Neuronal stem cell (in vitro differentiated cells): Measurements from ENCODE around the gene FAM9C.
A peak's percentile ranks its signal among the peaks of the same experiment; 100 is the strongest.

Experiments used
- DNase-seq: peaks from one replicate; pipeline ENCODE4 v3.0.0-alpha.2; 2013; ENCODE audit warnings: low spot score
- H2AFZ ChIP-seq: one replicate; pipeline ENCODE4 v1.6.1; 2013; ENCODE audit warnings: mild to moderate bottlenecking, low read length, inconsistent platforms
- H2AK5ac ChIP-seq: 2 replicates; pipeline ENCODE4 v1.6.1; 2013; ENCODE audit warnings: low read depth, mild to moderate bottlenecking, inconsistent platforms, low read length, moderate library complexity, mixed read lengths
- H2BK120ac ChIP-seq: 2 replicates; pipeline ENCODE4 v1.6.1; 2013; ENCODE audit warnings: low read depth, mild to moderate bottlenecking, inconsistent platforms, low read length, moderate library complexity, mixed read lengths
- H2BK12ac ChIP-seq: one replicate; pipeline ENCODE4 v1.6.1; 2013; ENCODE audit warnings: low read length, inconsistent platforms
- H2BK15ac ChIP-seq: 2 replicates; pipeline ENCODE4 v1.6.1; 2013; ENCODE audit warnings: mild to moderate bottlenecking, low read length, inconsistent platforms, mixed read lengths
- H2BK5ac ChIP-seq: one replicate; pipeline ENCODE4 v1.6.1; 2013; ENCODE audit warnings: inconsistent platforms, mild to moderate bottlenecking, low read length, moderate library complexity
- H3K14ac ChIP-seq: one replicate; pipeline ENCODE4 v1.6.1; 2013; ENCODE audit warnings: low read length, inconsistent platforms
- H3K18ac ChIP-seq: 2 replicates; pipeline ENCODE4 v1.6.1; 2013; ENCODE audit warnings: low read length, inconsistent platforms
- H3K23ac ChIP-seq: 2 replicates; pipeline ENCODE4 v1.6.1; 2013; ENCODE audit warnings: low read depth, mild to moderate bottlenecking, mixed read lengths, low read length, inconsistent platforms; ENCODE audit not compliant: poor library complexity
- H3K27ac ChIP-seq: replicated peaks from 3 replicates; pipeline ENCODE4 v1.5.1; 2013; ENCODE audit warnings: low read length, inconsistent platforms
- H3K27me3 ChIP-seq, 3 experiments: 2 replicates each; pipeline ENCODE4 v1.6.1; 2013; ENCODE audit warnings: low read length in 3 of 3, mild to moderate bottlenecking in 2 of 3, inconsistent platforms in 1 of 3, low read depth in 1 of 3, mixed read lengths in 1 of 3, moderate library complexity in 1 of 3; ENCODE audit not compliant: control insufficient read depth in 3 of 3, insufficient read depth in 3 of 3
- H3K36me3 ChIP-seq, 2 donors: replicated peaks in 1 of 2; 2 replicates each; pipeline ENCODE4 v1.6.1; 2013; ENCODE audit warnings: low read length in 2 of 2; ENCODE audit not compliant: control insufficient read depth in 2 of 2, insufficient read depth in 2 of 2
- H3K4ac ChIP-seq: 2 replicates; pipeline ENCODE4 v1.6.1; 2013; ENCODE audit warnings: inconsistent platforms, mild to moderate bottlenecking, low read length, moderate library complexity
- H3K4me1 ChIP-seq, 2 donors: 1 replicate in 1 of 2; 2 replicates in 1 of 2; pipeline ENCODE4 v1.6.1; 2013; ENCODE audit warnings: low read length in 2 of 2, low read depth in 1 of 2; ENCODE audit not compliant: control insufficient read depth in 2 of 2, insufficient read depth in 1 of 2
- H3K4me2 ChIP-seq: one replicate; pipeline ENCODE4 v1.6.1; 2013; ENCODE audit warnings: mild to moderate bottlenecking, low read length, inconsistent platforms; ENCODE audit not compliant: insufficient read depth, poor library complexity, severe bottlenecking
- H3K4me3 ChIP-seq, 2 donors: 2 replicates each; pipeline ENCODE4 v1.5.1; 2013; ENCODE audit warnings: low read length in 2 of 2, mild to moderate bottlenecking in 2 of 2, inconsistent platforms in 1 of 2, moderate library complexity in 1 of 2
- H3K79me1 ChIP-seq: one replicate; pipeline ENCODE4 v1.6.1; 2013; ENCODE audit warnings: low read depth, mild to moderate bottlenecking, inconsistent platforms, low read length, moderate library complexity
- H3K9ac ChIP-seq: one replicate; pipeline ENCODE4 v1.6.1; 2013; ENCODE audit warnings: mild to moderate bottlenecking, low read depth, low read length, inconsistent platforms; ENCODE audit not compliant: poor library complexity
- H3K9me3 ChIP-seq, 2 donors: replicated peaks in 1 of 2; 2 replicates each; pipeline versions ENCODE3 to v1.6.1; 2013; ENCODE audit warnings: low read length in 2 of 2, mild to moderate bottlenecking in 2 of 2, inconsistent platforms in 1 of 2, low read depth in 1 of 2, mixed read lengths in 1 of 2, moderate library complexity in 1 of 2; ENCODE audit not compliant: control insufficient read depth in 2 of 2, insufficient read depth in 1 of 2
- H4K8ac ChIP-seq: one replicate; pipeline ENCODE4 v1.6.1; 2013; ENCODE audit warnings: low read depth, mild to moderate bottlenecking, inconsistent platforms, low read length, moderate library complexity
- H4K91ac ChIP-seq: one replicate; pipeline ENCODE4 v1.6.1; 2013; ENCODE audit warnings: low read length, low read depth, mild to moderate bottlenecking, inconsistent platforms; ENCODE audit not compliant: poor library complexity
- WGBS, 2 donors: extraction: QIAGEN DNeasy Blood & Tissue Kit; methylation state at CpG; one replicate each; pipeline ENCODE4 v1.1.7; 2013; ENCODE audit warnings: missing lambda C conversion rate in 2 of 2, mixed read lengths in 1 of 2; ENCODE audit not compliant: insufficient read length in 2 of 2, insufficient replicate concordance in 1 of 2; ENCODE audit errors: extremely low coverage in 2 of 2; 5-methylcytosine and 5-hydroxymethylcytosine counted together

FAM9C gene

GRCh38 chrX:12999422-12999821 is 45.0 kb downstream of the FAM9C start:
- no peak overlapping the region for H3K27ac ChIP-seq
- no peaks in the 10 kb centered on the region for H3K27me3 ChIP-seq
- H3K9ac ChIP-seq: no peak overlapping the region
- peak overlapping the region; percentile 21 for H2AFZ ChIP-seq
- H3K4ac ChIP-seq: no peak overlapping the region
- H4K91ac ChIP-seq: no peak overlapping the region
- no peak overlapping the region for H3K4me3 ChIP-seq
- H2BK120ac ChIP-seq: no peak overlapping the region
- no peak overlapping the region for H3K23ac ChIP-seq
- H4K8ac ChIP-seq: no peak overlapping the region
- DNase-seq: no peak
- H3K9me3 ChIP-seq: no peaks in the 10 kb centered on the region
- no peak overlapping the region for H2AK5ac ChIP-seq
- H3K14ac ChIP-seq: no peak overlapping the region
- H2BK5ac ChIP-seq: no peak overlapping the region
- no peak overlapping the region for H2BK15ac ChIP-seq
- H3K18ac ChIP-seq: no peak overlapping the region
- no peak overlapping the region for H2BK12ac ChIP-seq
- peaks cover 0 to 23% of the 10 kb centered on the region in 2 donors for H3K4me1 ChIP-seq
- H3K4me2 ChIP-seq: no peak overlapping the region
- no peaks in the 10 kb centered on the region for H3K36me3 ChIP-seq
- H3K79me1 ChIP-seq: no peaks in the 10 kb centered on the region
- WGBS, 2 donors: no CpG with 5 or more reads among the region's 9 CpGs

- Histone ChIP-seq H4K91ac (no peak overlapping the region), H4K8ac (no peak overlapping the region), H3K27ac (no peak overlapping the region), H2AFZ (peak overlapping the region; percentile 55), H3K4me3 (no peak overlapping the region), H3K14ac (no peak overlapping the region), H3K36me3 (no peaks in the 10 kb centered on the region), H3K4me2 (no peak overlapping the region), H2BK5ac (no peak overlapping the region), H3K18ac (no peak overlapping the region), H2BK120ac (no peak overlapping the region), H3K4me1 (peaks cover 0 to 23% of the 10 kb centered on the region in 2 donors), H3K9me3 (no peaks in the 10 kb centered on the region), H3K27me3 (no peaks in the 10 kb centered on the region), H3K79me1 (no peaks in the 10 kb centered on the region), H3K9ac (no peak overlapping the region), H2BK15ac (no peak overlapping the region), H3K23ac (no peak overlapping the region), H2BK12ac (no peak overlapping the region), H3K4ac (no peak overlapping the region), H2AK5ac (no peak overlapping the region)
- no CpG with 5 or more reads among the region's 5 CpGs for WGBS, 2 donors
- DNase-seq: peak; percentile 15
Measured at GRCh38 chrX:12997906-12998687, 46.3 kb downstream of the FAM9C start.

- H2BK12ac ChIP-seq: no peak overlapping the region
- no peaks in the 10 kb centered on the region for H3K27me3 ChIP-seq
- no peak overlapping the region for H2BK5ac ChIP-seq
- H3K23ac ChIP-seq: no peak overlapping the region
- no peak overlapping the region for H2AK5ac ChIP-seq
- H3K9ac ChIP-seq: no peak overlapping the region
- no peak overlapping the region for H2BK120ac ChIP-seq
- H3K4ac ChIP-seq: no peak overlapping the region
- no peak overlapping the region for H2BK15ac ChIP-seq
- DNase-seq: no peak
- H3K18ac ChIP-seq: no peak overlapping the region
- no peaks in the 10 kb centered on the region for H3K79me1 ChIP-seq
- no peak overlapping the region for H2AFZ ChIP-seq
- H3K4me3 ChIP-seq: no peak overlapping the region
- H3K9me3 ChIP-seq: no peaks in the 10 kb centered on the region
- no peaks in the 10 kb centered on the region for H3K36me3 ChIP-seq
- no peak overlapping the region for H3K27ac ChIP-seq
- no peak overlapping the region for H3K14ac ChIP-seq
- H4K91ac ChIP-seq: no peak overlapping the region
- no CpG with 5 or more reads among the region's 3 CpGs for WGBS, 2 donors
- no peak overlapping the region for H4K8ac ChIP-seq
- H3K4me2 ChIP-seq: no peak overlapping the region
- H3K4me1 ChIP-seq: peaks cover 0 to 23% of the 10 kb centered on the region in 2 donors
Measured at GRCh38 chrX:12996934-12997435, 47.4 kb downstream of the FAM9C start.

GRCh38 chrX:12994321-12994720 is 50.1 kb downstream of the FAM9C start:
- H4K8ac ChIP-seq: no peak overlapping the region
- H3K4ac ChIP-seq: no peak overlapping the region
- WGBS, 2 donors: no CpG with 5 or more reads among the region's 4 CpGs

More at GRCh38 chrX:12994321-12994720, 50.1 kb downstream of the FAM9C start:
- Histone ChIP-seq H3K4me2 (no peak overlapping the region), H3K9me3 (no peaks in the 10 kb centered on the region), H3K79me1 (no peaks in the 10 kb centered on the region), H3K4me1 (peaks cover 0 to 7% of the 10 kb centered on the region in 2 donors), H2BK120ac (no peak overlapping the region), H3K9ac (no peak overlapping the region), H2BK15ac (no peak overlapping the region), H3K23ac (no peak overlapping the region), H3K36me3 (no peaks in the 10 kb centered on the region), H3K14ac (no peak overlapping the region), H2AK5ac (no peak overlapping the region), H3K4me3 (no peak overlapping the region), H4K91ac (no peak overlapping the region), H3K18ac (no peak overlapping the region), H3K27me3 (no peaks in the 10 kb centered on the region), H3K27ac (no peak overlapping the region), H2BK12ac (no peak overlapping the region), H2BK5ac (no peak overlapping the region), H2AFZ (no peak overlapping the region)
- DNase-seq: no peak
